ENCODE measurements around the gene DNAH5.

DNAH5 gene

DNA sequence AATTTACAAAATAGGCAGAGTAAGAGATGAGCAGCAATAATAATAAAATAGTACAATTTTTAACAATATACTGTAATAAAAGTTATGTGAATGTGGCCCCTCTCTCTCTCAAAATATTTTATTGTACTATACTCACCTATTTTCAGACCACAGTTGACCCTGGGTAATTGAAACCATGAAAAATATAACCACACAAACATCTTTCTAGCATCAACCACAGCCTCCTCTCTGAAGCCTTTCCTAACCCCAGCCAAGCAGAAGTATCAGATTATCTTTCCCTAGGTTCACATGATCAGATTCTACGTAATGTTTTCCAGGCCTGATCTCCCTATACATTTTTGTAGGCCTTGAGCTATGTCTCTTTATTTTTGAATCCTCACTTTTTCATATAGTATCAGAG, 35.2 kb downstream of the DNAH5 start:
- Histone ChIP-seq H3K36me3 (replicated peaks in 1 of 2; ENCODE audit: control insufficient read depth in 2 of 2, insufficient read depth in 2 of 2, low read length in 2 of 2) (no peaks in the 10 kb centered on the region), H2BK15ac (ENCODE audit: low read length) (no peak overlapping the region), H3K23ac (ENCODE audit: low read depth, low read length, poor library complexity) (no peak overlapping the region), H3K14ac (ENCODE audit: low read length) (no peak overlapping the region), H3K27me3 (ENCODE audit: control insufficient read depth in 3 of 3, insufficient read depth in 3 of 3, low read depth in 1 of 3, low read length in 3 of 3) (no peaks in the 10 kb centered on the region), H3K4ac (ENCODE audit: low read length) (no peak overlapping the region), H4K91ac (ENCODE audit: low read depth, low read length, poor library complexity) (no peak overlapping the region), H2AK5ac (ENCODE audit: low read depth, low read length) (no peak overlapping the region), H3K9me3 (replicated peaks in 1 of 2; ENCODE audit: control insufficient read depth in 2 of 2, insufficient read depth in 1 of 2, low read depth in 1 of 2, low read length in 2 of 2) (no peaks in the 10 kb centered on the region), H3K9ac (ENCODE audit: low read depth, low read length, poor library complexity) (no peak overlapping the region), H3K4me3 (ENCODE audit: low read length in 2 of 2) (no peak overlapping the region), H2BK12ac (ENCODE audit: low read length) (no peak overlapping the region), H3K4me1 (ENCODE audit: control insufficient read depth in 2 of 2, insufficient read depth in 1 of 2, low read depth in 1 of 2, low read length in 2 of 2) (no peaks in the 10 kb centered on the region), H2BK120ac (ENCODE audit: low read depth, low read length) (no peak overlapping the region), H3K4me2 (ENCODE audit: insufficient read depth, low read length, poor library complexity, severe bottlenecking) (no peak overlapping the region), H3K27ac (replicated peaks; ENCODE audit: low read length) (no peak overlapping the region), H4K8ac (ENCODE audit: low read depth, low read length) (no peak overlapping the region), H2AFZ (ENCODE audit: low read length) (no peak overlapping the region), H2BK5ac (ENCODE audit: low read length) (no peak overlapping the region), H3K18ac (ENCODE audit: low read length) (no peak overlapping the region), H3K79me1 (ENCODE audit: low read depth, low read length) (no peaks in the 10 kb centered on the region)
- WGBS, 2 donors (ENCODE audit: extremely low coverage in 2 of 2, insufficient read length in 2 of 2, insufficient replicate concordance in 1 of 2), result no CpG with 5 or more reads among the region's 1 CpG
- no peak for DNase-seq (ENCODE audit: low spot score)

DNA sequence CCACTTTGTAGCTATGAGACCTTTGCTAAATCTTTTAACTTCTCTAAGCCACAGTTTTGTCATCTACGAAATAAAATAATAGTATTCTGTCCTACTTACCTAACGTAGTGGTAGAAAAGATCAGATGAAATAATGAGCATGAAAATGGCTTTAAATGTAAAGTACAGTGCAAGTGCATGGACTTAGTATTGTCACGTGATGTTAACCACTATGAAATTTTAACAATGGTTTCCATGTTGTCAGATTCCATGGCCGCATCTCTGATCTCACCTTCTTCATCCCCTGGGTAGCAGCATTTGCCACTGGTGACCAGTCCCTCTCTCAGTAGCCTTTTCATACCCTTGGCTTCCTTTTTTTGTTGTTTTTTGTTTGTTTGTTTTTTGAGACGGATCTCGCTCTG, 45.9 kb downstream of the DNAH5 start:
- Histone ChIP-seq H3K27ac (replicated peaks; ENCODE audit: low read length) (no peak overlapping the region), H3K79me1 (ENCODE audit: low read depth, low read length) (no peaks in the 10 kb centered on the region), H4K91ac (ENCODE audit: low read depth, low read length, poor library complexity) (no peak overlapping the region), H3K23ac (ENCODE audit: low read depth, low read length, poor library complexity) (no peak overlapping the region), H2AK5ac (ENCODE audit: low read depth, low read length) (no peak overlapping the region), H3K4me2 (ENCODE audit: insufficient read depth, low read length, poor library complexity, severe bottlenecking) (no peak overlapping the region), H2AFZ (ENCODE audit: low read length) (no peak overlapping the region), H3K9me3 (replicated peaks in 1 of 2; ENCODE audit: control insufficient read depth in 2 of 2, insufficient read depth in 1 of 2, low read depth in 1 of 2, low read length in 2 of 2) (no peaks in the 10 kb centered on the region), H2BK5ac (ENCODE audit: low read length) (no peak overlapping the region), H3K9ac (ENCODE audit: low read depth, low read length, poor library complexity) (no peak overlapping the region), H3K27me3 (ENCODE audit: control insufficient read depth in 3 of 3, insufficient read depth in 3 of 3, low read depth in 1 of 3, low read length in 3 of 3) (no peaks in the 10 kb centered on the region), H2BK12ac (ENCODE audit: low read length) (no peak overlapping the region), H3K18ac (ENCODE audit: low read length) (no peak overlapping the region), H3K4me1 (ENCODE audit: control insufficient read depth in 2 of 2, insufficient read depth in 1 of 2, low read depth in 1 of 2, low read length in 2 of 2) (no peaks in the 10 kb centered on the region), H2BK15ac (ENCODE audit: low read length) (no peak overlapping the region), H3K4ac (ENCODE audit: low read length) (no peak overlapping the region), H3K14ac (ENCODE audit: low read length) (no peak overlapping the region), H4K8ac (ENCODE audit: low read depth, low read length) (no peak overlapping the region), H3K4me3 (ENCODE audit: low read length in 2 of 2) (no peak overlapping the region), H3K36me3 (replicated peaks in 1 of 2; ENCODE audit: control insufficient read depth in 2 of 2, insufficient read depth in 2 of 2, low read length in 2 of 2) (no peaks in the 10 kb centered on the region), H2BK120ac (ENCODE audit: low read depth, low read length) (no peak overlapping the region)
- no peak for DNase-seq (ENCODE audit: low spot score)
- WGBS, 2 donors (ENCODE audit: extremely low coverage in 2 of 2, insufficient read length in 2 of 2, insufficient replicate concordance in 1 of 2), result no CpG with 5 or more reads among the region's 6 CpGs

DNA sequence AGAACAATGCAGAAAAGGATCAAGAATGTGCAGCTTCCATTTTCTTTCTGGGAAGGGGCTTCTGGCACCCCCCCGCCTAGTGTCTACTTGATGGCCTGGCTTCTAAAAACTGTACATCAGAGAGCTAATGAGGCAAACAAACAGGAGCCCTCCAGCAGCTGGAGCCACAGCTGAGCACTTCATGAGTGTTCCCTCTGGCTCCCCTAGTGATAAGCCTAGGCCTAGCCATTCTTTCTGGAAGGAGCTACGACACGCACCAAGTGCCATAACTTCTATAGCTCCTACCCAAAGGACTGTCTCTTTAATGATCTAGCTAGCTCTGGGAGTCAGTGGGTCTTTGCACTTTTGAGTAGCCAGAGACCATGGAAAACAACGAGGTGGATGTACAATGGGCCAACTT, 66.1 kb downstream of the DNAH5 start:
- no peak for DNase-seq (ENCODE audit: low spot score)
- Histone ChIP-seq H3K9me3 (replicated peaks in 1 of 2; ENCODE audit: control insufficient read depth in 2 of 2, insufficient read depth in 1 of 2, low read depth in 1 of 2, low read length in 2 of 2) (no peaks in the 10 kb centered on the region), H2AK5ac (ENCODE audit: low read depth, low read length) (no peak overlapping the region), H3K14ac (ENCODE audit: low read length) (no peak overlapping the region), H4K91ac (ENCODE audit: low read depth, low read length, poor library complexity) (no peak overlapping the region), H2AFZ (ENCODE audit: low read length) (no peak overlapping the region), H4K8ac (ENCODE audit: low read depth, low read length) (no peak overlapping the region), H2BK15ac (ENCODE audit: low read length) (no peak overlapping the region), H2BK5ac (ENCODE audit: low read length) (no peak overlapping the region), H3K23ac (ENCODE audit: low read depth, low read length, poor library complexity) (no peak overlapping the region), H2BK120ac (ENCODE audit: low read depth, low read length) (no peak overlapping the region), H3K27me3 (ENCODE audit: control insufficient read depth in 3 of 3, insufficient read depth in 3 of 3, low read depth in 1 of 3, low read length in 3 of 3) (no peaks in the 10 kb centered on the region), H3K18ac (ENCODE audit: low read length) (no peak overlapping the region), H3K27ac (replicated peaks; ENCODE audit: low read length) (no peak overlapping the region), H3K4me3 (ENCODE audit: low read length in 2 of 2) (peak overlapping the region in 1 of 2 donors; percentile 52), H3K9ac (ENCODE audit: low read depth, low read length, poor library complexity) (no peak overlapping the region), H3K79me1 (ENCODE audit: low read depth, low read length) (no peaks in the 10 kb centered on the region), H2BK12ac (ENCODE audit: low read length) (no peak overlapping the region), H3K4me2 (ENCODE audit: insufficient read depth, low read length, poor library complexity, severe bottlenecking) (no peak overlapping the region), H3K4me1 (ENCODE audit: control insufficient read depth in 2 of 2, insufficient read depth in 1 of 2, low read depth in 1 of 2, low read length in 2 of 2) (no peaks in the 10 kb centered on the region), H3K4ac (ENCODE audit: low read length) (no peak overlapping the region), H3K36me3 (replicated peaks in 1 of 2; ENCODE audit: control insufficient read depth in 2 of 2, insufficient read depth in 2 of 2, low read length in 2 of 2) (no peaks in the 10 kb centered on the region)
- no CpG with 5 or more reads among the region's 4 CpGs for WGBS, 2 donors (ENCODE audit: extremely low coverage in 2 of 2, insufficient read length in 2 of 2, insufficient replicate concordance in 1 of 2)

DNA sequence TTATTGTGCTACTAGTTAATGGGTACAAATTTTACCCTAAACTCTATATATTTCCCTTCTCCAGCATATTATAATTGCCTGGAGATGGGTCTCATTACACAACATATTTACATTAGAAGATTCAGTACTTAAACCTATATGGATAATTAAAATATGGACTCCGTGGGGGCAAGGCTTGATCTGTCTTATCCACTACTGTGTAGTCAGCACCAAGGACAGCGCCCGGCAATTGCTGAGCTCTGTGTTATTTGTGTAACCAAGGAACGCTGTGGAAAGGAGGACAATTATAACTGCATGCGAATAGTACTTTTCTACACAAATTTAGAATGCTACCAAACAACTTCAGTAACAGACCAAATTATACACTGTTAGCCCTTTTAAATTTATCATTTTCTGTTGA, 77.7 kb downstream of the DNAH5 start:
- Histone ChIP-seq H2BK5ac (ENCODE audit: low read length) (no peak overlapping the region), H3K4me1 (ENCODE audit: control insufficient read depth in 2 of 2, insufficient read depth in 1 of 2, low read depth in 1 of 2, low read length in 2 of 2) (no peaks in the 10 kb centered on the region), H2BK12ac (ENCODE audit: low read length) (no peak overlapping the region), H2AK5ac (ENCODE audit: low read depth, low read length) (no peak overlapping the region), H3K27me3 (ENCODE audit: control insufficient read depth in 3 of 3, insufficient read depth in 3 of 3, low read depth in 1 of 3, low read length in 3 of 3) (no peaks in the 10 kb centered on the region), H3K4me3 (ENCODE audit: low read length in 2 of 2) (no peak overlapping the region), H4K8ac (ENCODE audit: low read depth, low read length) (no peak overlapping the region), H2BK15ac (ENCODE audit: low read length) (no peak overlapping the region), H3K18ac (ENCODE audit: low read length) (no peak overlapping the region), H3K9ac (ENCODE audit: low read depth, low read length, poor library complexity) (no peak overlapping the region), H3K14ac (ENCODE audit: low read length) (no peak overlapping the region), H3K4ac (ENCODE audit: low read length) (no peak overlapping the region), H2BK120ac (ENCODE audit: low read depth, low read length) (no peak overlapping the region), H3K9me3 (replicated peaks in 1 of 2; ENCODE audit: control insufficient read depth in 2 of 2, insufficient read depth in 1 of 2, low read depth in 1 of 2, low read length in 2 of 2) (no peaks in the 10 kb centered on the region), H2AFZ (ENCODE audit: low read length) (no peak overlapping the region), H3K36me3 (replicated peaks in 1 of 2; ENCODE audit: control insufficient read depth in 2 of 2, insufficient read depth in 2 of 2, low read length in 2 of 2) (no peaks in the 10 kb centered on the region), H3K27ac (replicated peaks; ENCODE audit: low read length) (no peak overlapping the region), H3K79me1 (ENCODE audit: low read depth, low read length) (no peaks in the 10 kb centered on the region), H3K4me2 (ENCODE audit: insufficient read depth, low read length, poor library complexity, severe bottlenecking) (no peak overlapping the region), H4K91ac (ENCODE audit: low read depth, low read length, poor library complexity) (no peak overlapping the region), H3K23ac (ENCODE audit: low read depth, low read length, poor library complexity) (no peak overlapping the region)
- peak; percentile 63 for DNase-seq (ENCODE audit: low spot score)
- no CpG with 5 or more reads among the region's 5 CpGs for WGBS, 2 donors (ENCODE audit: extremely low coverage in 2 of 2, insufficient read length in 2 of 2, insufficient replicate concordance in 1 of 2)

Measured in neuronal stem cell (in vitro differentiated cells).